C4-2B (cell line): ENCODE results near the gene DHPS.

ENCODE experiments used
- H3K27ac ChIP-seq: fragments of 450-650 bp; 2 replicates; pipeline ENCODE4 v1.5.1; 2017
- CTCF ChIP-seq: fragments of 450-650 bp; conservative IDR thresholded peaks from 2 replicates; pipeline ENCODE4 v1.5.1; 2017; ENCODE audit warnings: mild to moderate bottlenecking
- ZFX ChIP-seq: fragments of 450-650 bp; IDR thresholded peaks from 2 replicates; pipeline ENCODE4 v1.6.1; 2017

DHPS gene

GRCh38 chr19:12664406-12665280 is 17.0 kb downstream of the DHPS start:
- TF ChIP-seq ZFX (no peak), CTCF (no peak)
- H3K27ac ChIP-seq: no peak overlapping the region

GRCh38 chr19:12660980-12661379 is 20.7 kb downstream of the DHPS start:
- no peak overlapping the region for H3K27ac ChIP-seq
- TF ChIP-seq ZFX: no peak

GRCh38 chr19:12657966-12658365 is 23.7 kb downstream of the DHPS start:
- H3K27ac ChIP-seq: no peak overlapping the region
- no peak for TF ChIP-seq CTCF
- no peak for TF ChIP-seq ZFX

- no peak overlapping the region for H3K27ac ChIP-seq
- TF ChIP-seq ZFX (no peak), CTCF (no peak)
These were observed 24.6 kb downstream of the DHPS start for GRCh38 chr19:12656899-12657571.

GRCh38 chr19:12655546-12655945 is 26.1 kb downstream of the DHPS start:
- no peak overlapping the region for H3K27ac ChIP-seq
- TF ChIP-seq CTCF: no peak
- TF ChIP-seq ZFX: no peak

- no peak for TF ChIP-seq CTCF
- TF ChIP-seq ZFX: no peak
- H3K27ac ChIP-seq: no peak overlapping the region
These were observed 29.5 kb downstream of the DHPS start for GRCh38 chr19:12652219-12652618.

GRCh38 chr19:12649941-12650340 is 31.7 kb downstream of the DHPS start:
- no peak overlapping the region for H3K27ac ChIP-seq
- no peak for TF ChIP-seq ZFX
- no peak for TF ChIP-seq CTCF
